HG03064 (cell line): Measurements from ENCODE around the gene SETD6.
"Not testable (repeated sequence)": the region's sequence is repeated elsewhere in the genome, so short reads cannot be mapped to it uniquely, and the experiment has no call there.

Experiments
- ATAC-seq: cut with Tn5 transposase; IDR thresholded peaks from one replicate; pipeline ENCODE4 v1.9.1; 2021; ENCODE audit warnings: low read depth; ENCODE audit not compliant: unreplicated experiment

The SETD6 gene

DNA sequence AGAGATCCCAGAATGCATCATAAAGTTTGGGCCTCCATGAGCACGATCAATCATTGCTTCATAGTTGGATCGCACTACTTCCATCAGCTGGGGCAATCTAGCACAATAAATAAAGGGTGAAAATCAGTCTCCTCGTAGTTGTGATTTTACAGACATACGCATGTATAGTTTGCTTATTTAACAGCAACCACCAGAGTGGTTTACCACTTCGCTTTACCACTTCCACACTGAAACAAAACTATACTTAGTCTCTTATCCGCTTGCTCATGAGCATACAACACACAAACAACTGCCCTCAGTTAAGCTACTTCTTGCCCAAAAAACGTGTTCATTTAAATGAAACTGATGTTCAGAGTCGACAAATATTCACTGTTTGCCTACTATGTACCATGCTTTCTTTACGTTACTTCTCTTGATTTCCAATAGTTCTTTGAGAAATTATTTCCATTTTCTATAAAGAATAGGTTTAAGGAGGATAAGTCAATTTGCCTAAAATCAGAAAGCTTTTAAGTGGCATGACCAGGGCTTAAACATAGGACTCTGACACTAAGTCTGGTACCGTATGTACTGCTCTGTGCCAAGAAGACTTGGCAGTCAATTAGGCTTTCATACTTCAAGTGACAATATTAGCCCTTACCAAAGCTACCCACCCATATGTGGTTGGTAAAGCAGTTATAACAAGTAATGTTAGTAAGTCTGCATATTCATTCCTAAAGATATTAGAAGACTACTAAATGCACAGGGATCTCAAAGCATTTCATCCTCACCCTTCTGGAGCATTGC lies 22.0 kb downstream of the SETD6 start:
- ATAC-seq, result no peak

DNA sequence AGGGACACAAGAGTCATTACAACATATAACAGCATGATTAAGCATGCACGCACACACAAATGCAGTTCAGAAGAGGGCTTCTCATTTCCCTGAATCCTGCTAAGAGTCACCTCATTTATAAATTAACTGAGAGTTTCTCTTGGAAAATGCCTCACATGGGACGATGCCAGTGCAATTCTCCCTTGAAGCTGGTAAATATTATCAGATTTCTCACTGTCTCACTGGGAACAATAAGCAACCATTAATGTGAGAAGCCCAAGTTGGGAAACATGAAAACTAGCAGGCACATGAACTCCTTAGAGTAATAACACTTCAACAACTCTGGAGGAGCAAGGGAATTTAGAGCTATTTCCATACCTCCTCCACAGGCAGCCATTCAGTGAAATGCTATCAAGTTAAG lies 26.4 kb downstream of the SETD6 start:
- ATAC-seq, result no peak

DNA sequence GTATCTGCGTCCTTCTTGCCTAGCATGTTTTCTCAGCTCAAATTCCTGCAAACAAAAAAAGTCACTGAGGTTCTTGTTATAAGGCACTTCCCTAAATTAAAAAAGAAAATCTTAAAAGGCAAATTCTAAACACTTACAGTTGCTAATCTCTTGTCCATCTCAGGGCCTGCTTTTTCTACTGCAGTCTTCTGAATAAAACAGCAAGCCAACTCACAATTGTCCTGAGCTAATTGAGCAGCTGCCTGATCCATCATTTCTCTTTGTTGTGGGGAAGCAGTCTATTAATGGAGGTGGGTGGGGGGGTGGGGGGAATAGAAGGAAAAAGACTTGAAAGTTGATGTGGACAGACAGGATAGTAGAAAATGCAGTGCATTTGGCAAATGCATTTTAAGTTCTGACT lies 27.0 kb downstream of the SETD6 start:
- no peak for ATAC-seq

DNA sequence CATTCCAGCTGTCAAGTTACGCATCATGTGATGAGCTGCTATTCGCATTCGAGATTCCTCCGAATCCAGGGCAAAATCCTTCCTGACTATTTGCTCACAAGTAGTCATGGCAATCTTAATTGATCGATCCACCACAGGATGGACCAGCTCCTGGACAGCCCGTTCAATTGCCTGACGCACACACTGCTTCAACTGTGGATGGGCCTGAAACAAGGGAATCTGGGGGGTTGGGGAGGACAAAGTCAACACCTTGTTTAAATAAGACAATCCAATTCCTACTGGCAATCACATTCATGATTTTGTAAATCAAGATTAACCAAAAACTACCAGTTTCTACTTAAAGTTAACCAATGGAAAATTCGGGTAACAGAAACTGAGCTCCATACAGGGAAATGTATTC lies 28.4 kb downstream of the SETD6 start:
- no peak for ATAC-seq

DNA sequence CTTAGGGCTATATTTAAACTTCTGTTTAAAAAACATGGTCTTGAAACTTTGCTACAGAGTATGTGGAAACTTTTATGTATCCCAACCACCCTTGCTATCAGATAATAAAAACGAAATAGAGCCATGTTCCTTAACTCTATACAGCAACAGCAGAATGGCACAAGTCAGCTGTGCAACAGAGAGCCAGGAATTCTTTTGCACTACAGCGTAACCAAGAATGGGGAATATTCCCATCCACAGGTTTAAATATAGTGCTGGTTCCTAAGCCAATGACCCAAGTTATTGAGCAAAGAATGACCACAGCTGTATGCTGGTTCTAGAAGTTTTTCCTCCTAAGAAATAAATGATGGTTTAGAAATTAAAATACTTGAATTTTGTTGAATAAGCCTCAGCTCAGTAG lies 33.1 kb downstream of the SETD6 start:
- no peak for ATAC-seq

DNA sequence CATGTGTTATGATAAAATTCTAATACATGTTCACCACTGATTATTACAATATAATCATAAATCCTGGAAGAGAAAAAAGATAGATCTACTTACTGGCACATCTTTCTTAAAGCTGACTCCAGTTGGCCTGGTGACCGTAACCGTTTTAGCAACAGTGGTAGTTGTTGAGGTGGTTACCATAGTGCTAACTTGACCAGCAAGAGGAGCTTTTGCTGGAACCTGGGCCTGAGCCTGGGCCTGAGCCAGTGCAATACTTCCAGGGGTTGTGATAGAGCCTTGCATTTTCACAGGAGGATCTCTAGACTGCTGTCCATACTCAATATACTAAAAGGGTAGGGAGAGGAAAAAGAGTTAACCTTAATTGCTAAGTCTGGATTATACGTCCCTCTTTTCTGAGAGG lies 36.2 kb downstream of the SETD6 start:
- ATAC-seq, result no peak

DNA sequence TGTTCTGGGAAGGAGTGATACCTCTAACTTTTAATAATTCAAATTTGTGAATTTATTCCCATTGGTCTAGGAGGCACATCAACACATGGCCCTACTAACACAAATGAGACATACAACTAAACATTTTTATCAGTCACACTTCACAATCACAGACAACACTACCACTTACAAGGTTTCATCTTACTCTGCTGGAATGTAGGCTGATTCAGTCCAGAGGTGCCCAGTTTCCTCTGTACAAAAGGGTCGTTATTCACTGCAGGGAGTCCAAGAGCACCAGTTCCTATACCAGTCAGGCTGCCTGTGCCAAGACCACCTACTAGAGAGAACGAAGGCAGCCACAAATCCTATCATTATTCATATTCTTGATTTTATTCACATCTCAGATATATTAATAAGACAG lies 41.4 kb downstream of the SETD6 start:
- ATAC-seq, result no peak

DNA sequence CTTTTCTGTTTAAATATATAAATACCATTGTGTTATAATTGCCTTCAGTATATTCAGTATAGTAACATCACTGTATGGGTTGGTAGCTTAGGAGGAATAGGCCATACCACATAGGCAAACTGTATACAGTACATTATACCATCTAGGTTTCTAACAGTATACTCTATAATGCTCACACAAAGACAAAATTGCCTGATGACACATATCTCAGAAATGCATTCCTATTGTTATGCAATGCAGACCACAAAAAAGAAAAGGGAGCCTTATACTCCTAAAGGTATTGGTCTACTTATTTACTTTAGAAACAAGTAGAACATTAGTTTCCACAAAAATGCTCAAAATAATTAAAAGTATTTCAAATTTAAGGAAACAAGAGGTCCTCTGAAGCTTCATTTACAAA lies 47.9 kb downstream of the SETD6 start:
- no peak for ATAC-seq

DNA sequence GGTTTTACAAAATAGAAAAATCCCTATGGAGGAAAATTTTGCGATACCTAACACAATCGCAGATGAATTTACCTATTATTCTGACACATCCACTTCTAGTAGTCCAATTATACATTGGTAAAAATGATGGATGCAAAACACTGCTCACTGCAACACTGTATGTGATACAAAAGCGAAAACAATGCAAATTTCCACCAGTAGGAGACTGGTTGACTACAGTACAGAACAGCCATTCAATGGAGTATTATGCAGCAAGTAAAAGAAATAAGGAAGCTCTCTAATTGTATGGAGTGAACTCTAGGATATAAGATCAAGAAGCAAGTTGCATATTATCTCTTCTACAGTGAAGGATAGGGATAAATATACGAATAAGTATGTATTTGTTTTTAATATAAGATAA lies 48.5 kb downstream of the SETD6 start:
- no peak for ATAC-seq

DNA sequence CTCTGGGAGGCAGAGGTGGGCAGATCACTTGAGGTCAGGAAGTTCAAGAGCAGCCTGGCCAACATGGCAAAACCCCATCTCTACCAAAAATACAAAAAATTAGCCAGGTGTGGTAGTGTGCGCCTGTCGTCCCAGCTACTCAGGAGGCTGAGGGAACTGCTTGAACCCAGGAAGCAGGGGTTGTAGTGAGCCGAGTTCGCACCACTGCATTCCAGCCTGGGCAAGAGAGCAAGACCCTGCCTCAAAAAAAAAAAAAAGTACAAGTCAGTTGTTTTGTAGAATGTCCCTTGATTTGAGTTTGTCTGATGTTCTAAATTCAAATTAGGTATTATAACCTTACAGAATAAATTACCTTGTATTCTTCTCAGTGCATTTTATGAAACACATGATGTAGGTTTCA lies 50.4 kb downstream of the SETD6 start:
- not testable (repeated sequence) for ATAC-seq
